Activated CD8-positive, alpha-beta T cell treated with anti-CD3 and anti-CD28 coated beads, Interleukin-2, amount 10 ng/mL, durations not matched to agents 7 days and 5 days (primary cell): ENCODE data around the gene NGF. TPM values are rescaled to one million over a fixed set of nuclear protein-coding genes. Genes with fewer than 3 reads are reported as not detected.

Experiments used
- ATAC-seq: fragments of 150-1000 bp; cut with Tn5 transposase; one replicate; pipeline ENCODE4 v1.10.0; 2021; ENCODE audit warnings: moderate library complexity
- CTCF ChIA-PET: fragments of 350-600 bp; sonication (Branson Sonifier 250); formaldehyde crosslinking; loops from one replicate; lab custom pipeline; 2021; ENCODE audit warnings: antibody characterized with exemption; lab: Charles Lee
- POLR2A ChIA-PET: fragments of 350-600 bp; sonication (Branson Sonifier 250); formaldehyde crosslinking; loops from one replicate; lab custom pipeline; 2021; ENCODE audit warnings: antibody characterized with exemption; lab: Charles Lee
- DNase-seq: peaks from one replicate; pipeline ENCODE4 v3.0.0-alpha.2; 2020
- H3K27ac Mint-ChIP-seq: one replicate; pipeline ENCODE4 v1.8.0; 2021; ENCODE audit warnings: mild to moderate bottlenecking, mixed read lengths
- H3K27me3 Mint-ChIP-seq: one replicate; pipeline ENCODE4 v1.8.0; 2021; ENCODE audit warnings: low read depth, mixed read lengths
- H3K36me3 Mint-ChIP-seq: one replicate; pipeline ENCODE4 v1.8.0; 2021; ENCODE audit warnings: low read depth, mixed read lengths
- H3K4me1 Mint-ChIP-seq: one replicate; pipeline ENCODE4 v1.8.0; 2021; ENCODE audit warnings: low read depth, mixed read lengths
- H3K4me3 Mint-ChIP-seq: one replicate; pipeline ENCODE4 v1.8.0; 2021; ENCODE audit warnings: mild to moderate bottlenecking, mixed read lengths
- H3K9me3 Mint-ChIP-seq: one replicate; pipeline ENCODE4 v1.8.0; 2022; ENCODE audit warnings: mixed read lengths; ENCODE audit not compliant: insufficient read depth
- total RNA-seq, 2 experiments: library from RNA; stranded (reverse); gene quantifications; one replicate each; pipeline ENCODE4 v1.2.3, GENCODE V29; 2021

The NGF gene
- total RNA-seq, 2 experiments from 2014 or later: not detected

- Mint-ChIP-seq H3K4me1 (no peaks in the 10 kb centered on the region), H3K4me3 (no peak overlapping the region), H3K27ac (no peak overlapping the region), H3K36me3 (no peaks in the 10 kb centered on the region), H3K27me3 (peaks cover 13% of the 10 kb centered on the region), H3K9me3 (no peaks in the 10 kb centered on the region)
- ChIA-PET CTCF (no interaction called here), POLR2A (no interaction called here)
- ATAC-seq: no peak
- no peak for DNase-seq
Measured at GRCh38 chr1:115303364-115303763, 34.7 kb downstream of the NGF start.

- no peak overlapping the region for H3K27ac Mint-ChIP-seq
- no peaks in the 10 kb centered on the region for H3K9me3 Mint-ChIP-seq
- peaks cover 13% of the 10 kb centered on the region for H3K27me3 Mint-ChIP-seq
- H3K4me1 Mint-ChIP-seq: no peaks in the 10 kb centered on the region
- no peak for ATAC-seq
- ChIA-PET POLR2A (no interaction called here), CTCF (no interaction called here)
- DNase-seq: no peak
- H3K36me3 Mint-ChIP-seq: no peaks in the 10 kb centered on the region
- no peak overlapping the region for H3K4me3 Mint-ChIP-seq
Measured at GRCh38 chr1:115302390-115302961, 35.6 kb downstream of the NGF start.

GRCh38 chr1:115301438-115302020 is 36.5 kb downstream of the NGF start:
- ChIA-PET CTCF (no interaction called here), POLR2A (no interaction called here)
- Mint-ChIP-seq H3K4me3 (no peak overlapping the region), H3K4me1 (no peaks in the 10 kb centered on the region), H3K27ac (no peak overlapping the region), H3K9me3 (no peaks in the 10 kb centered on the region), H3K27me3 (peaks cover 9% of the 10 kb centered on the region), H3K36me3 (no peaks in the 10 kb centered on the region)
- DNase-seq (no peak), ATAC-seq (no peak)

GRCh38 chr1:115300087-115300876 is 37.8 kb downstream of the NGF start:
- Mint-ChIP-seq H3K4me3 (no peak overlapping the region), H3K27ac (no peak overlapping the region), H3K36me3 (no peaks in the 10 kb centered on the region), H3K4me1 (no peaks in the 10 kb centered on the region), H3K27me3 (peaks cover 5% of the 10 kb centered on the region), H3K9me3 (no peaks in the 10 kb centered on the region)
- no peak for ATAC-seq
- POLR2A ChIA-PET: no interaction called here
- no peak for DNase-seq
- CTCF ChIA-PET: no interaction called here

- H3K27me3 Mint-ChIP-seq: peaks cover 4% of the 10 kb centered on the region
- DNase-seq: no peak
- H3K36me3 Mint-ChIP-seq: no peaks in the 10 kb centered on the region
- ChIA-PET CTCF (no interaction called here), POLR2A (no interaction called here)
- H3K27ac Mint-ChIP-seq: no peak overlapping the region
- no peak overlapping the region for H3K4me3 Mint-ChIP-seq
- no peaks in the 10 kb centered on the region for H3K4me1 Mint-ChIP-seq
- H3K9me3 Mint-ChIP-seq: no peaks in the 10 kb centered on the region
- ATAC-seq: no peak
Measured at GRCh38 chr1:115299266-115299665, 38.8 kb downstream of the NGF start.

GRCh38 chr1:115296981-115297380 is 41.1 kb downstream of the NGF start:
- no peaks in the 10 kb centered on the region for H3K9me3 Mint-ChIP-seq
- ATAC-seq: no peak
- H3K27me3 Mint-ChIP-seq: peaks cover 2% of the 10 kb centered on the region
- no peak overlapping the region for H3K4me3 Mint-ChIP-seq
- CTCF ChIA-PET: no interaction called here
- no peaks in the 10 kb centered on the region for H3K4me1 Mint-ChIP-seq
- no peak overlapping the region for H3K27ac Mint-ChIP-seq
- no peaks in the 10 kb centered on the region for H3K36me3 Mint-ChIP-seq
- POLR2A ChIA-PET: no interaction called here
- DNase-seq: no peak

- no peak overlapping the region for H3K27ac Mint-ChIP-seq
- H3K36me3 Mint-ChIP-seq: no peaks in the 10 kb centered on the region
- DNase-seq: no peak
- ChIA-PET POLR2A (no interaction called here), CTCF (no interaction called here)
- no peaks in the 10 kb centered on the region for H3K4me1 Mint-ChIP-seq
- H3K4me3 Mint-ChIP-seq: no peak overlapping the region
- H3K9me3 Mint-ChIP-seq: no peaks in the 10 kb centered on the region
- no peak for ATAC-seq
- peaks cover 2% of the 10 kb centered on the region for H3K27me3 Mint-ChIP-seq
Measured at GRCh38 chr1:115295904-115296696, 41.9 kb downstream of the NGF start.

GRCh38 chr1:115293899-115294298 is 44.1 kb downstream of the NGF start:
- CTCF ChIA-PET: no interaction called here
- Mint-ChIP-seq H3K36me3 (no peaks in the 10 kb centered on the region), H3K27me3 (no peaks in the 10 kb centered on the region), H3K27ac (no peak overlapping the region), H3K4me3 (no peak overlapping the region), H3K9me3 (no peaks in the 10 kb centered on the region), H3K4me1 (no peaks in the 10 kb centered on the region)
- POLR2A ChIA-PET: no interaction called here
- ATAC-seq (no peak), DNase-seq (no peak)

- H3K4me1 Mint-ChIP-seq: no peaks in the 10 kb centered on the region
- H3K27ac Mint-ChIP-seq: no peak overlapping the region
- DNase-seq: no peak
- H3K36me3 Mint-ChIP-seq: no peaks in the 10 kb centered on the region
- ChIA-PET CTCF (no interaction called here), POLR2A (no interaction called here)
- H3K27me3 Mint-ChIP-seq: no peaks in the 10 kb centered on the region
- no peak for ATAC-seq
- no peak overlapping the region for H3K4me3 Mint-ChIP-seq
- no peaks in the 10 kb centered on the region for H3K9me3 Mint-ChIP-seq
Measured at GRCh38 chr1:115293006-115293405, 45.0 kb downstream of the NGF start.

GRCh38 chr1:115291741-115292140 is 46.3 kb downstream of the NGF start:
- ChIA-PET POLR2A (no interaction called here), CTCF (no interaction called here)
- no peak for ATAC-seq
- Mint-ChIP-seq H3K4me1 (no peaks in the 10 kb centered on the region), H3K36me3 (no peaks in the 10 kb centered on the region), H3K27me3 (no peaks in the 10 kb centered on the region), H3K4me3 (no peak overlapping the region), H3K27ac (no peak overlapping the region), H3K9me3 (no peaks in the 10 kb centered on the region)
- no peak for DNase-seq

- no peak for ATAC-seq
- no peak overlapping the region for H3K27ac Mint-ChIP-seq
- no peaks in the 10 kb centered on the region for H3K4me1 Mint-ChIP-seq
- H3K9me3 Mint-ChIP-seq: no peaks in the 10 kb centered on the region
- no peaks in the 10 kb centered on the region for H3K27me3 Mint-ChIP-seq
- H3K4me3 Mint-ChIP-seq: no peak overlapping the region
- no peaks in the 10 kb centered on the region for H3K36me3 Mint-ChIP-seq
- ChIA-PET CTCF (no interaction called here), POLR2A (no interaction called here)
- DNase-seq: no peak
Measured at GRCh38 chr1:115289940-115290339, 48.1 kb downstream of the NGF start.
